ENCODE measurements around the gene EIF4E1B.

Gene EIF4E1B

DNA sequence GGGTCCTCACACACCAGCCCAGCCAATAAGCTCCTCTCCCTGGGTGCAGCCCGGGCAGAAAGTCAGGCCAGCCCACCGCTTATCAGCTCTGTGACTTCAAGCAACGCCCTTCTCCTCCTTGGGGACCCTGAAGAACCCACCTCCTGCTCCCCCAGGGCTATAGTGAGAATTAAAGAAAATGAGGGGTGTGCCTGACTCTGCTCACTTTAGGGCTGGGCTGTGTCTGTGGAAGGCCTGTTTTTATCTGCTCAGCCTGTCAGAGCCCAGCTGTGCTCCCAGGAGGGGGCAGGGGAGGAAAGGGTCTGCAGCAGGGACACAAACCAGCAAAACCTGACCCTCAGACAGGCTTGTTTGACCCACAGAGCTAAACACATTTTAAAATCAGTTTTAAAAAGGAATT lies 24.4 kb upstream of the EIF4E1B start:
- DNase-seq (ENCODE audit: low read depth in 2 of 2), result no peak

DNA sequence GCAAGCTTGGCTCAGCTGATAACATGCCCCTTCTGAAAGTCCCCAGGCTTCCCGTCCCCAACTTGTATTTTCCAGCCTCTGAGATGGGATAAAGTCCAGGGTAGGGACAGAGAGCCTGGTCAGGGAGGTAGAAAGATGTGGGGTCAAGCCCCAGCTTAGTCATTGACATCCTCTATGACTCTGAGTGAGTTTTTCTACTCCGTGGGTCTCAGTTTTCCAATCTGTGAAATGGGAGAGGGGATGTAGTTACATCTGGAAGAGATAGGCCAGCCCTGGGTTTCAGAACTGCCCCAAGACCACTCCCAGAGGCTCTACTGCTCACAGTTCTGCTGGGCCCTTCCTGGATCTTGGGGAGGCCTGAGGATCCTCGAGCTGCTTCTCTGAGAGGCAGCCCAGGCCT lies 23.6 kb upstream of the EIF4E1B start:
- no peak for DNase-seq (ENCODE audit: low read depth in 2 of 2)

DNA sequence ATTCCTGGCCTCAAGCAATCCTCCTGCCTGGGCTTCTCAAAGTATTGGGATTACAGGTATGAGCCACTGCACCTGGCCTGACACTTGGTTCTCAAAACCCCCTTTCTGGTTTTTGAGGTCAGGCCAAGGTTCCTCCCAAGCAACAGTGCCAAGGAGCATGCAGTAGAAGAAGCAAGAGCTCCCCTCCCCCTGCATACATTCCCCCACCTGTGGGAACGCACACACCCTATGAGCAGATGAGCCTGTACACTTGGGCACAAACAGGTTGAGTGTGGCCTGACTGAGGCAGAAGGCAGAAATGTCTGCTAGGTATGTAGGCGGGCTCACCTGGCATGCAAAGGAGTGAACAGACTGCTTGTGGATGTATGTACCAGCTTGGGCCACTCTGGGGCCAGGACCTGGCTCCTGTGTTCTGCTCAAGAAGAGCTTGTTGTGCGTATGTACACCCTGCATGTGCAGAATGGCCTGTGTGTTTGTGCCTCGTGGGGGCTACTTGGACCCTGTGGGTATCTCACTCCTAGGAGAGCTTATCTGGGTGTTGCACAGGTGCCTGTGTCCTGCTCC lies 22.3 kb upstream of the EIF4E1B start:
- DNase-seq (ENCODE audit: low read depth in 2 of 2), result no peak

DNA sequence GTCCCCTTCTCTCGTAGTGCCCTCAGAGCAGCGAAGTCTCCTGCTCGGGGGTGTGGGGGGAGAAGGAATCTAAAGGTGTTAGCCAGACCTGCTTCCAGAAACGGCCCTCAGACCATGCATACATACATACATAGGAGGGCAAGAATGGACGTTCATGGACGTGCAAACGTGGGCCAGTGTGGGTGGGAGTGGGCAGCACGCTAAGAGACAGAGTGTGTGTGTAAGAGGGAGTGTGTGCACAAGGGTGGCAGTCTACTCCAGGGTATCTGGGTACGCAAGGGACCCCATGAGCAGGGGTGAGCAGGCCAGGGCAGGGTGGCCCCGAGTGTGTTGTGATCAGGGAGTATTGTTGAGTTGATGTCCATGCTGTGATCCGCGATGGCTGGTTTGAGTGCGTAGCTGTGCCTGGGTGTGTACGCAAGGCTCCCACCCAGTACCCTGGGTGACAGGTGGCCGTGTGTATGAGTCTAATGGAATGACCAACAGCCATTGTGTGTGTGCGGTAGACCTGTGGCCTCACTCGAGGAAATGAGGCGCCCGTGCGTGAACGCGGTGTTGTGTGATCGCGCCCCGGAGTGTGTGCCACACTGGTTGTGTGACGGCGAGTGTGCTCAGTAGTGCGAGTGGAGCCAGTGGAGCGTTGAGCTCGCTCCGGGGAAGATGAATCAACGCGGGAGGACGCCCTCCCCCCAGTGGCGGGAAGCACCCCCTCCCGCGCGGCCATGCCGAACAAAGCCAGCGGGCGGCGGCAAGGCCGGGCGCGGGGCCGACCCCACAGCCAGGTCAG lies 21.3 kb upstream of the EIF4E1B start:
- DNase-seq (ENCODE audit: low read depth in 2 of 2), result no peak

DNA sequence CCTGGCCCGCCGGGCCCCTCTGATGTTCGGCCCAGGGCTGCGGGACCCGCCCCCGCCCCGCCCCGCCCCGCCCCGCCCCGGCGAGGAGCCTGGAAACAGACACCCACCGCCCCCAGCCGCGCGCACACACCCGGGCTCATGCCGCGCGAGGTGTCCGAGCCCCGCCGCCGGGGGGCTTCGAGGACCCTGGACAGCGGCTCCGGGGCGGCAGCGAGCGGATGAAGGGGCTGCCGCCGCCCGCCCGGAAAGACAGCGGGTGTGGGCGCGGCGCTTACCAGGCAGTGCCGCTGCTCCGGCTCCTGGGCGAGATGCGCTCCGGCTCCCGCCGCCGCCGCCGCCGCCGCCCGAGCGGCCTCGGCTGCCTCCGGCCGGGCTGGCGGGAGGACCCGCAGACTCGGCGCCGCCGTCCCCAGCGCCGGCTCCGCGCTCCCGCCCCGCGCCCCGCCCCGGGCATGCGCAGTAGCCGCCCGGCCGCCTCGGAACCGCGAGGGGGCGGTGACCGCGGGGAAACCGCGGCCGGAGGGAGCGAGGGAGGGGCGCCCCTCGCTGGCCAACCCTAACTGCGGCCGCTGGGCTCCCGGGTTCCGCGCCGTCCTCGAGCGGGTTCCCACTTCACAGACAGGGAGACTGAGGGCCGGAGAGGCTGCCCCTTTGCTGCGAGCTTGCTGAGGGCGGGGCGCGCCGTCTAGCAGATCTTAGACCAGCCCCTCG lies 20.6 kb upstream of the EIF4E1B start, which contains the start of gene GPRIN1:
TSS of gene GPRIN1 (minus strand) at position 433 of the 711 bp plus-strand sequence. CDS start 10,322 bp downstream, outside the sequence.
- DNase-seq (ENCODE audit: low read depth in 2 of 2), result peak in 1 of 2 donors; percentile 19

DNA sequence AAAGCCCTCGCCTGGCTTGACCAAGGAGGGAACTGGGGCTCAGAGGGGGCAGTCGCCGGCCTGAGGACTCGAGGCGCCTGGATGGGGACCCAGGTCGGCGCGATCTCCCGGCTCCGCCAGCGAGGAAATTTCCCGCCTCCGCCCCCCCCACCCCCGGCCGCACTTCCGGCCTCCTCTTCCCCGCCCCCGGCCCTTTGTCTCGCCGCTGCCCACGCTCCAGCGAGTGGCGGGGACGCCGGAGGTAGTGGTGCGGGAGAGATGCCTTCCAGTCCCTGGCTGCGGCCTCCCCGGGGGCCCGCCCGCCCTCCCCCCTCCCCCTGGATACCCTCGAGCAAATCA lies 20.1 kb upstream of the EIF4E1B start:
- no peak for DNase-seq (ENCODE audit: low read depth in 2 of 2)

DNA sequence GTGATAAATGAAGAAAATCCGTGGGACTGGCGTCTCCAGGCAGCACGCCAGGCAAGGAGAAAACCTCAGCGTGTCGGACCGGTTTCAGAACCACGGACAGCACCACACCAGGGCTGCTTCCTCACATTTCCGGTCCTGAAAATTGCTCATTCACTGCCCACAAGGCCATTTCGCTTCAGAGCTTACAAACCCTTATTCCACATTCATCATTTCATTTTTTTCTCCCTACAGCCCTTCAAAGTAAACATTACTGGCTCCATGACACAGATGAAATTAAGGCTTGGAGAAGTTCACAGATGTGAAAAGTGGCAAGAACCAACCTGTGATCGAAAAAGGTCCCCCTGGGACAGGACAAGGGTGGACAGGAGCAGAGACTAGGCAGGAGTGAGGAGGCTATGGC lies 19.0 kb upstream of the EIF4E1B start:
- DNase-seq (ENCODE audit: low read depth in 2 of 2), result peak in 1 of 2 donors; percentile 20

DNA sequence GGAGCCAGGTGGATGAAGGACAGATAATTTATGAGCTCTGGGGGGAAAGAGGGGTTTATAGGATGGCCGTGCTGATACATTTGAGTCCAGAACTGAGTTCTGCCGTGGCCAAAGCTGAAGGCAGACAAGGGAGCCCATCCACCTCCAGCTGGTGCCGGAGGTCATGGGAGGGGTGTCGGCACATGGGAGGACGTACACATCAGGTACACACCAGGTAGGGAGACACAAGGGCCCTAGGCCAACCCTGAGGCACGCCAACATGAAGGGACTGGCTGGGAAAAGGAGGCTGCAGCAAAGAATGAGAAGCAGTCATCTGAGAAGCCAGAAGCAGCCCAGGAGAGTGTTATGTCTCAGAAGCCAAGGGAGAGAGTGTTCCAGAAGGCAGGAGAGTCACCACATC lies 18.5 kb upstream of the EIF4E1B start:
- DNase-seq (ENCODE audit: low read depth in 2 of 2), result no peak

DNA sequence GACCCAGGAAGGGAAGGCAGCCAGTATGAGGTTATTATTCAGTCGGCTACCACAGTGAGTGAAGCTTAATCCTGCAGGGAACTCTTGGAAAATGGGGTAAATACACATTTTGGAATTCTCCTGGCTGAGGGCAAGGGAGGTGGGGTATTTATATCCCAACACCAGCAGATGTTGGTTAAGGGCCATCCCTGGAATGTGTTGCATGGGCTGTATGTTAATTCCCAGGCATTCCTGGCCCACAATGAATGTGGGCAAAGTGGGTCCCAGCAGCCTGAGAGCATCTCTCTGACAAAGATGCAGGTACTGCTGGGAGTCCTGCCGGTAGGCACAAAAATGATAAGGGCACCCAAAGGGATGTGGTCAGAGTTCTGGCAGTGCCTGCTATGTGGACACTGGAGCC lies 17.6 kb upstream of the EIF4E1B start:
- DNase-seq (ENCODE audit: low read depth in 2 of 2), result no peak

DNA sequence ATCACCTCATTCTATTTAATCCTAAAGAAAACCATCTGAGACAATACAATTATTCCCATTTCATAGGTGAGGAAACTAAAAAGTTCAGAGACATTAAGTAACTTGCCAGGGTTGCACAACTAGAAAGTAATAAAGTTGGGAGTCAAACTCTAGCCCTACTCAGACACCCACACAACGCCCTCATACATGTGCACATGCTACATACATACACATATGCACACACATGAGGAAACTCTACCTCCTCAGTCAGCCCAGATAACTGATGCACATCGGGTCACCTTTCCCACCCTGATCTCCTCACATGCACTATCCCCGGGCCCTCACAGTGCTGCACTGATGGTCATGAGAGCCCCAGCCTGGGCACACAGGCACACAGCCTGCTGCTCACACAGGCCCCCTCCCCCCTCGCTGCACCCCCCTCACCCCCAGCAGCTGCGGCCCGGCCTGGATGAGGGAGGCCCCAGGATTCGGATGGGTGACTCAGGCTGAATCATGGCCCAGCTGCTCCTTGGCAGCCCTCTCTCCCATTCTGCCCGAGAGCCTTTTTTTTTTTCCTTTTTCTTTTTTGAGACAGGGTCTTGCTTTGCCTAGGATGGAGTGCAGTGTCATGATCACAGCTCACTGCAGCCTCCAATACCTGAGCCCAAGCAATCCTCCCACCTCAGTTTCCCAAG lies 15.5 kb upstream of the EIF4E1B start:
- DNase-seq (ENCODE audit: low read depth in 2 of 2), result no peak

DNA sequence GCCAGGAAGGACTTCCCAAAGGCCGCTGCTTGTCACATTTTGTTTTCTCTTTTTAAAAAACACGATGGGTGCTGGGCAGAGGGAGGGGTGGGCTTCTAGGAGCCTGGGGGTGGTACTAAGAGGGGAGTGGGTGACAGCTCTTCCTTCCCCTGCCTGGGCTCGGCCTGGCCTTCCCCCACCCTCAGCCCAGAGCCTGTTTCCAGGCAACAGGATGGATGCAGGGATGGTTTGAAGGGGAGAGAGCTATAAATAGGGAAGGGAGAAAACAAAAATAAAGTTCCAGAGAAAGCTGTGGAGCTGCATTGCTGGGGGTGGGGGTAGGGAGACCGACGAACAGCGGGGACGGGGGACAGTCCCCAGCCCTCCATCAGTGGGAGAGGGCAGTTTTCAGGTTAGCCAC lies 14.0 kb upstream of the EIF4E1B start:
- DNase-seq (ENCODE audit: low read depth in 2 of 2), result no peak

DNA sequence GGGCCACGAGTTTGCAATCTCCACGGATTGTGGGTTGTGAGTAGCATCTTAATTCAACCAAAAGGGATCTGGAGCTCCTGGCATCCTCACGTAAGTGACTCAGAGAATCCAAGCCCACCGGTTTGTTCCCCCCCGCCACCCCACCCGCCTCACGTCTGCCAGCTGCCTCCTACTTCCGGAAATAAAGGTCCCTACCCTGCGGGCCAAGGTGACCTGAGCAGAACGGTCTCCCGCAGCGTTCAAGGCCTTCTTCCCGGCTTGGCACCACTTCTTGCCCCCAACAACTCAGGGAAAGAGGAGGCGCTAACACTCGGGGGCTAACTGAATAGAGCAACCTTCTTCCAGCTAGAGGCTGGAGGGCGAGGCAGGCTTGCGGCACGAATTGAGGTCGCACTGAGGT lies 11.7 kb upstream of the EIF4E1B start:
- no peak for DNase-seq (ENCODE audit: low read depth in 2 of 2)

DNA sequence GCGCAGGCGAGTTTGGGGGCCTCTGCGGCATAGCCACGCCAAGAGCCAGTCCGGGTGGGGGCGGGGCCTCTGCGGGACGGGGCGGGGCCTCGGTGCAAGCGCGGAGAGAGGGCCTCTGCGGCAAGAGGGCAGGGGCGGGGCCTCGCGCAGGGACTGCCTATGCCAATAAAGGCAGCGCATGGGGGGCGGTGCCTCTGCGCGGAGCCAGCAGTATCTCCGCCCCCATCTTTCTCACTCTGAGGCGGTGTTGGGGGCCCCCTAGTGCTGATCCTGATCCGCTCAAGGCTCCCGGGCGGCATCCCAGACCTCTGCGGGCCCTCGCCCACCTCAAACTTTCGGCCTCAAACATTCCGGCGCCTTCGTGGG lies 11.3 kb upstream of the EIF4E1B start:
- peak; percentile 57 to 71 for DNase-seq (ENCODE audit: low read depth in 2 of 2)

DNA sequence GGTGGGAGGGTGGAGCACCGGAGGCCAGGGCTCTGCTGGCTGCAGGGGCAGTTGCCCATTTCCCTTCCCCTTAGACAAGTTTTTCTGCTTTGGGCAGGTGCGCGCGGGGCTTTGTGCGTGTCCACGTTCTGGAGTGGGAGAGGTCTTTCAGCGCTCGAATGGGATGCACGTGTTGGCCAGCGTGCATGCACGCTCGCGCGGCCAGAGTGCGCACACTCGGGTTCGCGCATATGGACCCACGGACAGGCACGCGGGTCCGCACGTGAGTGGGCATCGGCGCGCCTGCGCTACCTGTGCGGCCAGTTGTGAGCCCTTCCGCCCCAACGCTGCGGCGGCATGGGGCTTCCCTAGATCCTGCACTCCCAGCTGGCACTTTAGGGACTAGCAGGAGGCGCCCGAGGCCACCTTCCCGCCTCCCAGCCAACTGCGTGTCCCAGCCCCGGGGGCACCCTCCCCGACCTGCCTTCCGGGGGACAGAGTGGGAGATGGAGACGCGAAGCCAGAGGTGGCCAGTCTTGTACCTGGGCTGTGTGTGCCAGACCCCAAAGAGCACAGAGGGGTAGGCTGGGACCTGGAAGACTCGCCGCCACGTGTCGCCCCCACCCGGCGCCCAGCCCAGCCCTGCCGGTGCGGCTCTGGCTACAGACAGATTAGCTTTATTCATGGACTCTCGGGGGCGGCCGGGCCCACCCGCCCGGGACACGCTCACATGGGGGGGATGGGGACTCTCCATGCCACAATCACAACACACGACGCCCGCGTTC lies 10.7 kb upstream of the EIF4E1B start:
- no peak for DNase-seq (ENCODE audit: low read depth in 2 of 2)

DNA sequence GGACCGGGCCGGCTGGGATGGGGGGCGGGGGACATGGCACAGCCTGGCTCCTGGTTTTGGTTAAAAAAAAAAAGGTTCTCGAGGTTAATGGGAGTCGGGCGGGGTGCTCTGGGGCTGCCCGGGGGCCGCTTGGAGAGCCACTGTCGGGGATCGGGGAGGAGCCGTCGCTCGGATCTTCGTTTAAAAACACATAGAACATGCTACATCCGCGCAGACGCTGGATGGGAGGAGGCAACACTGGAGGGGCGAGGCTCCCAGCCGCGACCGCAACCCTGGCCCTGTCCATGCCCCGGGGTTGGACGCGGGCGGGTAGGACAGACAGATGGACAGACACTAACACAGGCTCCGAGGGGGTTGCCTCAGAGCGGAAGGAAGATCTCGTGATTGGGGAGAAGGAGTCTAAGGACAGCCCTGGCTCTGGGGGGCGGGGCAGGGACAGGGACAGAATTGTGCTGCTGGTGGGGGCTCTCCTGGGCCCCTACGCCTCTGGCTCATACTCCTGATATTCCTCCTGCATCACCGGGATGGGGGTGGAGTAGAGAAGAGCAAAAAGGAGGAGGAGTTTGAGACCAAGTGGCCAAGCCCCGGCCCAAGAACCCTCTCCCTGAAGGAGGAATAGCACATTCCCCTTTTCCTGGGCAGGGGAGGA lies 10.0 kb upstream of the EIF4E1B start:
- DNase-seq (ENCODE audit: low read depth in 2 of 2), result no peak

DNA sequence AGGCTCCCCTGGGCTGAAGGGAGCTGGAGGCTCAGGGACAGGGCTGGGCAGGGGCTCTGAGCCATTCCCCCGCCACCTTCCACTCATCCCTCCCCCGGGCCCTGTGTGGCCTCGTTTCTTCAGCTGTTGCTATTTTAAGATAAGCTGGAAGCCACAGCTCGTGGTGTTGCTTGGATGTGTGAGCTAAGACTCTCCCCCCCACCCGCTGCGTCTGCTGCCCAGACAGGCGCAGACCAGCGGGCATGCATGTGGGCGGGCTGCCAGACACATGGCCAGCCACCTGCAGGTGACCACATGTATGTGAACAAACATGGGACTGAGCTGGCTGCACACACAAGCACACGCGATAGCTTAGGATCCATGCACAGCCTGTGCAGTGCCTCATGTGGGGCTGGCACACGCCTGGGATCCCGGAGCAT lies 8.8 kb upstream of the EIF4E1B start:
- no peak for DNase-seq (ENCODE audit: low read depth in 2 of 2)

DNA sequence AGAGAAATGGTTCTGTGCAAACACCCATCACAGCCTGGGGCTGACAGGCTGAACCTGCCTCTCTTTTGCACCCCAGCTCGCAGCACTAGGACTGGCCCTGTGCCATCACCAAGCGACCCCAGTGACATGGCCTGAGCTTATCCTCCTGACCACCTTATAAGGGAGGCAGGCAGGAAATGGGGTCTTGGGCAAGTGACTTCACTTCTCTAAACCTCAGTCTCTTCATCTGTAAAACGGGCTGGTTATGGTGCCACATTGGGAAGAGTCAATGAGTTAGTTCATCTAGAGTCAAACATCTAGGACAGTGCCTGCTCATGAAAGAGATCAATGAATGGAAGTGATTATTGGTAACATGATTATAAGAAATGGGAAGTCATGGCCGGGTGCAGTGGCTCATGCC lies 6.3 kb upstream of the EIF4E1B start:
- DNase-seq (ENCODE audit: low read depth in 2 of 2), result no peak

DNA sequence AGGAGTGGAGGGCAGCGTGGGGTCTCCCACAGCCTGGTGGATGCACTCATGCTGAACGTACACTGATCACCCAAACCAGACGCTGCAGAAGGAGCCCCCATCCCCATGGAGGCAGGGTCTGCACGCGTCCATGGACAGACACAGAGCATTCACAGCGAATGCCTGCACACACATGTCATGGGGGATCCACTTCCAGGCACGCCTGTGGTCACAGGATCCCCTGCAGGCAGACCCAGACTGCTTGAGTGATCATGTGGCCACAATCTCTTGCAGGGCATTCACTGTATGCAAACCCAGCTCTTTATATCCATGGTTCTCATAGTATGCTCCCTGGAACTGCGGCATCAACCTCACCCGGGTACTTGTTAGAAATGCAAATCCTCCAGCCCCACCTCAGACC lies 5.5 kb upstream of the EIF4E1B start:
- DNase-seq (ENCODE audit: low read depth in 2 of 2), result no peak

DNA sequence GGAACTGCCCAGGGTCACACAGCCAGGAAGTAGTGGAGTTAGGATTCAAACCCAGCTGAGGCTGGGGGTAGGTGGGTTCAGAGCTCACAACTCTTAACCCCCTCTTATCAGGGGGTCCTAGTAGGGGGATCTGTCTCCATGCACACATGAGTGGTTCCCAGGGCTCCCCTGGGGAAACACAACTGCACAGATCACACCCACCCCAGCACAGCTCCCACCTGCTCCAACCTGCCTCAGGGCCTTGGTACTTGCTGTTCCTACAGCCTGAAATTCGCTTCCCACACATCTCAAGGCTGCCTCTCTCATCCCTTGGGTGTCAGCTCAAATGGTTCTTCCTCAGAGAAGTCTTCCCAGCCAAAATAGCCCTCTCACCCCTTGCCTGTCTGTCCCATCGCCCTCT lies 5.0 kb upstream of the EIF4E1B start:
- DNase-seq (ENCODE audit: low read depth in 2 of 2), result no peak

DNA sequence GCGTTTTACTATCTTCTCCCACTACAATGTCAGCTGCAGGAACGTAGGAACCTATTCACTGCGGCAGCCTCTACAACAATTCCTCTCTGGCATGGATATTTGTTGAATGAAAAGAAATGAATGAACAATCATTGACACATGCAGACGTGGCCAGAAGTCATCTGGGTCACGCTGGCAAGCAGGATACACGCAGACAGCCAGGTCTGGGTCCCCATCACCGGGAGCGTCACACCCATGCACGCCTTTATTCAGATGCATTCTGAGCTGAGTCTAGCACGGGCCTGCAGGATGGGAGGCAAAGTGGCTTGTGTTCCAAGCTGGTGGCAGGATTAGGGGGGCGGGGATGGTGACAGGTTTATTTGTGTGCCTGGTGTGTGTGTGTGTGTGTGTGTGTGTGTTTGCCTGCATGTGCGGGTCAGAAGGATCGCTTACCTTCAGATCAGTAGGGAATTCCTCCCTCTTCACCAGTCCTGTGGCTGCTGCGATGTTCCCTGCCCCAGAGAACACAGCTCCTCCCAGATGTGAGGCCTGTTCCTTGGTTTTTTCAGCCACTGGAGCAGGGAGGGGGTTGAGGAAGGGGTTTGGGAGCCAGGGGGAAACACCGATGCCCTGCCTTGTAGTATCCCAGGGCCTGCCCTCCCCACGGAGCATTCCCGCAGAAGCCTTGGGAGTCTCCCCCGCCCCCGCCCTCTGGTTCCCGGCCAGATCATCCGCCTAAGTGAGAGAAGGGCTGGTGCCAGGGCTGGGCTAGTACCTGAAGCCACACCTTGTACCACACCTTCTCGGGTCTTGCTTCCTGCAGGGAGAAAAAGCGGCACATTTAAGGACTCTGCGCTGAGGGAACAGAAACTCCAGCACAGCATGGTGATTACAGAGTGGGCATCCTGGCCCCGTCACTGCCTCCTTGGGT lies 4.3 kb upstream of the EIF4E1B start:
- no peak for DNase-seq (ENCODE audit: low read depth in 2 of 2)

All from activated CD8-positive, alpha-beta memory T cell treated with anti-CD3 and anti-CD28 coated beads for 4 hours (primary cell).